ENCODE measurements around the gene COL24A1.

Gene COL24A1

DNA sequence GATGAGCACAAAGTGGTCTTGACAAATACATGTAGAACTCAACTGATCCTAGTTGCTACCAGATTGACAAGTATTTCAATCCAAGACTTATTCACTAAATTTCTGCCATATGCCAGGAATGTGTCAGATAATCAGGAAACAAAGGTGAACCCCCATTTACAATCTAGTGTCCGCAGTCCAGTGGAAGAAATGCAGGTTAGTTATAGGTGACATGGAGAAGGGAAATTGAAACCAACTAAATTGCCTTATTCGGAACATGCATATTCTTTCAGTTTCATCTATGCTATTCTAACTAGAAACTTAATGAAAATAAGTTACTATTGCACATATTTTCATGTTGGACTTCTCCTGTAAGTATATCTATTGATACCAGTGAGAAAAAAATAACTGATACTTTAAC is 209.4 kb downstream of the COL24A1 start:
- in situ Hi-C loops (cut with HindIII; ENCODE audit: low pct_ligation_motif_present, low pct_unique_long_range_greater_than_20kb, low sequenced_read_pairs), result no loop called here
- DNase-seq, result no peak

DNA sequence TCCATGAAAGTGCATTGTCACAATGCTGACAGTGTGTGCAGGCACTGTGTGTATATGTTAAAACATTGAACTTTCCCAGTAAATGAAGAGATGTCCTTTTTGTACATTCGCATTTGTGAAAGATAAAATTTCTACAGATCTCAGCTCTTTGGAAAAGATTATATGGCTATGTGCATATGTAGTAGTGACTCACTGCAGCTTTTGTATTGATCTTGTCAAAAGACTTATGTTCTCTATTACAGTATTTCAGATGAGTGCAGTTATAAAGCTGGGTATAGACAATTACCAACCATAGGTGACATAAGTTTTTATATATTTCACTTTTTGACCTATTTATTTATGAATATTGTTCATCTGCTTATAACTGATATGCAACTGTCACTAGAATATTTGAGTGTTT is 212.6 kb downstream of the COL24A1 start:
- no peak for DNase-seq
- in situ Hi-C loops (cut with HindIII; ENCODE audit: low pct_ligation_motif_present, low pct_unique_long_range_greater_than_20kb, low sequenced_read_pairs), result no loop called here

DNA sequence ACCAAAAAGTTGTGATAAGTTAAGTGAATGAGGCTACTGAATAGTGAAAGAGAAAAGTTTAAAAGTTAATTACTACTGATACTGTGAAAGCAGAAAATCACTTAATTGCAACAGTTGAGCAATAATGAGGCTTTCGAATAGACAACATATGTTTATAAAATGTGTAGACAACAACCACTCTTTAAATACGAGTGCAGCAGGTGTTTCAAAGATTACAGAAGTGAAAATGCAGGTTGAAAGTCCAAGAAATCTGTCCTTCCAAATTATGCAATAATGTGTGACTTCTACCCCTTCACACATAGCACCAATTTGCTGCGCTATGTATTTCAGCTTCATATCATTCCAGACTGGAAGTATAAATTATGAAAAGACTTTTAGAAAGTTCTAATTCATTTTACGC is 213.0 kb downstream of the COL24A1 start:
- in situ Hi-C loops (cut with HindIII; ENCODE audit: low pct_ligation_motif_present, low pct_unique_long_range_greater_than_20kb, low sequenced_read_pairs), result no loop called here
- DNase-seq, result no peak

DNA sequence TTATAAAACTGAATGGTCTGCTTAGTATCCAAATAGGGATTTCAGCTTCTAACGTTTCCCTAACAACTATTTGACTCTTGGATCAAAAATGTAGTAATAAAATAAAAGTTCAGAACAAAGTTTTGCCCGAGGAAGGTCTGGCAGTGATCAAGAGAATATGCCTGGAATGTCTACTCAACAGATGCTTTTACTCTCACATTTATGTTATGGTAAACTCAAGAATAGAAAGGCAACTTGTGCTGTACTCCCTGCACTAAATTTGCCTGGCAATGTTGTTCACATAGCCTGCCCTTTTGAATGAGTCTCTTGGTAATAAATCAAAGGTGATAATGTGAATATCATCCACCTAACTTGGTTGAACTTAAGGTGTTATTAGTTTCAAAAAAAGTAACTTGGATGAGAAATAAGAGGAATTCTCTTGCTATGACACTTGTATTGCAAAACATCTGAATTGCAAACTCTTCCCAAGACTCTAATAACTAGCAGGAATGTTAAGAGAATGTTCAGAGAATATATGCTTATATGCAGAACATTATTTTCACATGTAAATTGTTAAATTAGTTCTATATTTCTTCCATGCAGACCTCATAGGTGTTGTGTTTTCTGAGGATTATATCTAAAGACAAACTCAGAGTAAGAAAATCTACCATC is 215.8 kb downstream of the COL24A1 start:
- in situ Hi-C loops (cut with HindIII; ENCODE audit: low pct_ligation_motif_present, low pct_unique_long_range_greater_than_20kb, low sequenced_read_pairs), result no loop called here
- no peak for DNase-seq

DNA sequence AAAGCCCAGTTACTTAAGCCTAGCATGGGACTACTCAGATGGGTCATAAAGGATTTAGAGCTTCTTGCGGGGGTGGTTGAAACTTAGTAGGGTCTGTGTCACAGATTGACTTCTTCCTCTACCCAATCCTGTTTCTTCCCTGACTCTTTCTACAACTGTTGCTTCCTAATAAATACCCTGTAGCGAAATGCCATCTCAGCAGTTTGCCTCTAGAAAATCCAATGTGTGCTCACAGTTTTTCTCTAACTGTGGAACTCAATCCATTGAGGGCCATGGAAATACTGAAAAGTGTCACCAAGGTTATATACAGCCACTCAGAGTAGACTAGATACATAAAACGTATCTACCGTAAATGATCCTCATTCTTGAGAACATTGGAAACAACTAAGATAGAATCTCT is 217.7 kb downstream of the COL24A1 start:
- in situ Hi-C loops (cut with HindIII; ENCODE audit: low pct_ligation_motif_present, low pct_unique_long_range_greater_than_20kb, low sequenced_read_pairs), result no loop called here

DNA sequence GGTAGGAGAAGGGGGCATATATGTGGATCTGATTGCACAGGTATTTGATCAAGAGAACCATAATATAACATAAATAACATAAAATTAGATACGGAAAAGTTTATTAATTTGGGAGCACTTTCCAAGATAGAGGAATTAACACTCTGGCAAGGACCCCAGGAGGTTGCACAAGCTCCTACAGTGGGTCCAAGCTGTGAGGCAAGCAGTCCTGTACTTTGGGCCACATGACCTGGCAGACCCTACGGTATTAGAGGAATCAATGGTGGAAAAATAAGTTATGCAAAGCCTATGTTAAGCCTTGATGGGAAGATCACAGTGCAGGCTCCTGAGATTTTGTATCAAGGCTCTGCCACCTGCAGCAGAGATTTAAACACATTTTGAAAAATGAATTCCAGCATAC is 220.1 kb downstream of the COL24A1 start:
- no peak for DNase-seq
- in situ Hi-C loops (cut with HindIII; ENCODE audit: low pct_ligation_motif_present, low pct_unique_long_range_greater_than_20kb, low sequenced_read_pairs), result no loop called here

More for the DNA sequence above, 217.7 kb downstream of the COL24A1 start:
- no peak for DNase-seq

DNA sequence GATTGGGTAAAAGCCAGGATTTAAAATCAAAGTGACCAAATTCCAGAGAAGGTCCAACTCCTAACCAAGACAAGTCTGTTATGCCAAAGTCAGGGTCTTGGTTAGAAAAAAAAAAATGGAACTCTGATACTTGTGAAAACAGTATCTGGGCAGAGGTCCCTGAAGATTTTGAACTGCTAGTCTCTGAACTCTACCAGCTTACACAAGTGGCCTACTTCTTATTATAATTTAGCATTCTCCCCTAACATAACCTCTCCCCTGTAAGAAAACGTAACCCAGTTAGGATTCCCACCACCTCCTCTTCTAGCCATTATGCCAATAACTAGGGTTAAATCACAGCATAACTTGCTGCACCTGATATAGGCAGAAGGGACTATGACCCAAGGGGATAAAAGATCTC is 220.5 kb downstream of the COL24A1 start:
- DNase-seq, result no peak
- in situ Hi-C loops (cut with HindIII; ENCODE audit: low pct_ligation_motif_present, low pct_unique_long_range_greater_than_20kb, low sequenced_read_pairs), result no loop called here

DNA sequence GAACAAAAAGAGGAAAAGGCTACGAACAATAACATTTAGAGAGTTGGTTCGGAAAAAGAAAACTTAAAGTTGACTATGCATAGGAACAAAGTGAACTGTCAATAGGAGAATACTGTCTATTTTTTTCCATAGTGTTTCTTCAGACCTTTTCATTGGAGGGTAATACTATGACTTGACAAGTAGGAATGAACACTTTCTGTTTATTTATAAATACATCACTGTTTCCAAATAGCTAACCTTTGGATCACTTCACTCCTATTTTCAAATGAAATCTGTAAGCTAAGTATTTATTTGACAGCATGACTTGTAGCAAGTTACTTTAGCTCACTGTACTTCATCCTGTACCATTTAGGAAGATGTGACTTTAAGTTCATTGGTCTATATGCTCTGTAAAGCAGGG is 221.3 kb downstream of the COL24A1 start:
- DNase-seq, result no peak
- in situ Hi-C loops (cut with HindIII; ENCODE audit: low pct_ligation_motif_present, low pct_unique_long_range_greater_than_20kb, low sequenced_read_pairs), result no loop called here

DNA sequence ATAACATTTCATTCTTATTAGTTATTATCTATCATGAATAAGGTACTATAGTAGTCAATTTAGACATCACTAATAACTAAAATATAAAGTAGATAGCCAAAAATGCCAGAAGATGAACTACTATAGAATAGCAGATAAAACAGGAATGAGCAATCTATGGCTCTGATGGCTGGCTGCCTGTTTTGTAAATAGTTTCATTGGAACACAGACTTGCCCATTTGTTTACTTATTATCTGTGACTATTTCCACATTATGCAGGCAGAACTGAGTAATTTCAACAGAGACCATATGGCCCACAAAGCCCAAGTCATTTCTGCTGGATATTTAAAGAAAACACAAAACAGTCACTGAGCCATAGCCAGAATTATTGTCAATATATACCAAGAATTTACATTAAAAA is 222.1 kb downstream of the COL24A1 start:
- no peak for DNase-seq
- in situ Hi-C loops (cut with HindIII; ENCODE audit: low pct_ligation_motif_present, low pct_unique_long_range_greater_than_20kb, low sequenced_read_pairs), result no loop called here

DNA sequence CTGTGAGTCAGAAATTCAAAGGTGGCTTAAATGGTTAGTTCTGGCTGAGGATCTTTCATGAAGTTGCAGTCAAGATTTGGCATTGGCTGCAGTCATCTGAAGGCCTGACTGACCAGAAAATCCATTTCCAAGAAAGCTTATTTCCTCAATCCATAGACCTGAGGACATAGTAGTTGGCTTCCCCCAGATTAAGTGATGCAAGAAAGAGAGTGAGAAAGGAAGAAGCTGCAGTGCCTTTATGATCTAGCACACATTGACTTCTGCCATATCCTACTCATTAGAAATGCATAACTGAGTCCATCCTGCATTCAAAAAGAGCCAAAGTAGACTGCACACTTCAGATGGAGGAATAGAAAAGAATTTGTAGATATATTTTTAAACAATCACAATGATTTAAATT is 222.6 kb downstream of the COL24A1 start:
- in situ Hi-C loops (cut with HindIII; ENCODE audit: low pct_ligation_motif_present, low pct_unique_long_range_greater_than_20kb, low sequenced_read_pairs), result no loop called here
- DNase-seq, result no peak

DNA sequence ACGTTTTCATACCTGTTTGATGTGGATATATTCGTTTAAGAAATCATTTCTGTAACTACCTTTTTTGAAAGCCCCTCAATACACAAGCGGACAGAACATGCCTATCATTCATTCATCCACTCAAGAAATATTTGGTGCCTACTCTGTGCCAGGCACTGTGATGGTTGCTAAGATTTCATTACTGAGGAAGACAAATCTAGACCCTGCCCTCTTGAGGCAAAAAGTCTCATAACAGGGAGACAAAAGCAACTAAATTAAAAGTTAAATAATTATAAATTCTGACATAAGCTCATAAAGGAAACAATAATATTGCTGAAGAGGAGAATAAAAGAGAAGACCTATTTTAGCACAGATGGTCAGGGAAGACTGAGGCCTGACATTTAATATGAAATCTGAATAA is 244.8 kb downstream of the COL24A1 start:
- in situ Hi-C loops (cut with HindIII; ENCODE audit: low pct_ligation_motif_present, low pct_unique_long_range_greater_than_20kb, low sequenced_read_pairs), result no loop called here
- DNase-seq, result peak; percentile 18

DNA sequence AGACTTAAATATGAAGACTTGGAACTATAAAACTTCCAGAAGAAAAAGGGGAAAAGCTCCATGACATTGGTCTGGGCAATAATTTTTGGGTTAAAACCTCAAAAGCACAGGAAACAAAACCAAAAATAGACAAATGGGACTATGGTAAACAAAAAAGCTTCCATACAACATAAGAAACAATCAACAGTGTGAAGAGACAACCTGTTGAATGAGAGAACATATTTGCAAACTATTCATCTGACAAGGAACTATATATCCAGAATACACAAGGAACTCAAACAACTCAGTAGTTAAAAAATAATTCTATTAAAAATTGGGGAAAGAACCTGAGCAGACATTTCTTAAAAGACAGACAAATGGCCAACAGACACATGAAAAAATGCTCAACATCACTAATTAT is 255.7 kb downstream of the COL24A1 start:
- no peak for DNase-seq
- in situ Hi-C loops (cut with HindIII; ENCODE audit: low pct_ligation_motif_present, low pct_unique_long_range_greater_than_20kb, low sequenced_read_pairs), result no loop called here

DNA sequence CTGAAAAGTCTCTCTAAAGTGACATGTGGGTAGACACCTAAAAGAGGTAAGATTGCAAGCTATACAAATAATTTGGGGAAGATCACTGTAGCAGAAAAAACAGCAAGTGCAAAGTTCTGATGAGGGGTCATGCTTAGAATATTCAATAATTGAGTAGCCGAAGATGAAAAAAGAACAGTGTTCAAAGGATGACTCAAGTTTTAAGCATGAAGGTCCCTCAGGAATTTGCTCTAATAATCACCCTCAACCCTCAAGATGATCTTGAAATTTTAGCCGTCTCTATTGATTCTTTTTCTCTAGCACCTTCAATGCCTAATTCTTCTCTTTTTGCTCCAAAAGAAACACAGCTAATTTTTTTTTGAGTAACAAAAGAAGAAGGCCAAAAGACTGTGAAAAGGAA is 257.7 kb downstream of the COL24A1 start:
- peak; percentile 8 for DNase-seq
- in situ Hi-C loops (cut with HindIII; ENCODE audit: low pct_ligation_motif_present, low pct_unique_long_range_greater_than_20kb, low sequenced_read_pairs), result no loop called here

DNA sequence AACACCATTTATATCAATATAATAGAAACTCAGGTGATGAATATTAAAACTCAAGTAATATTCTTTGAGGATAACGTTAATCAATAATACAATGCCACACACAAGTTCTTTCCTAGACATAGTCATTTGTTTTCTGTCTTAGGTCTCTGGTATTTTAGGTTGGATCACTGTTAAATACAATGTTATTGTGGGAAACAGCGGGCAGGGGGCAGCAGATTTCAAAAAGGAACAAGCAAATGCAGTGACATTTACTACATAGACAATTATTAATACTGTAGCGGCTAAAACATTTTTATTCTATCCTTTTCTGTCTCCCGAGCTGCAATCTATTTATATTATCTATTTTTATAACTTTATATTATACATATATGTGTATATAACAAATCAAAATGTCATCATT is 261.9 kb downstream of the COL24A1 start:
- in situ Hi-C loops (cut with HindIII; ENCODE audit: low pct_ligation_motif_present, low pct_unique_long_range_greater_than_20kb, low sequenced_read_pairs), result no loop called here
- DNase-seq, result peak; percentile 48

DNA sequence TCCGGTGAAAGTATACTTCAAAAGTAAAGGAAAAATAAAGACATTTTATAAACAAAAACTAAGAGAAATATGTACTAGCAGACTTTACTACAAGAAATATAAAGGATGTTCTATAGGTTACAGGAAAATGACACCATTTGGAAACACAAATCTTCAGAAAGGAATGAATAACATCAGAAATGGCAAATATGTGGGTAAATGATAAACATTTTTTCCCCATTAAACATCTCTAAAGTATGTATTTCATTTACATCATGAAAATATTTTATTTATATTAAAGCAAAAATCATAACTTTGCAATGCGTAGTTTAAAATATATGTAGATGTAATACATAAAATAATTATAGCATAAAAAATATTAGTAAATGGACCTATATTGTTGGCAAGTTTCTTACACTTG is 264.2 kb downstream of the COL24A1 start:
- in situ Hi-C loops (cut with HindIII; ENCODE audit: low pct_ligation_motif_present, low pct_unique_long_range_greater_than_20kb, low sequenced_read_pairs), result no loop called here

DNA sequence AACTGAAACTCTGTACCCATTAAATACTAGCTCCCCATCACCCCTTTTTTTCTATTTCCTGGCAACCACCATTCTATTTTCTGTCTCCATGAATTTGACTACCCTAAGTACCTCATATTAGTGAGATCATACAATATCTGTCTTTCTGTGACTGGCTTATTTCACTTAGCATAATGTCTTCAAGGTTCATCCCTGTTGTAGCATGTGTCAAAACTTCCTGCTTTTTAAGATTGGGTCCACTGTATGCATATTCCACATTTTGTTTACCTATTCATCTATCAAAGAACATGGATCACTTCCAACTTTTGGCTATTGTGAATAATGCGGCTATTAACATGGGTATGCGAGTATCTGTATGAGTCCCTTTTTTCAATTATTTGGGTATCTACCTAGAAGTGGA is 266.7 kb downstream of the COL24A1 start:
- in situ Hi-C loops (cut with HindIII; ENCODE audit: low pct_ligation_motif_present, low pct_unique_long_range_greater_than_20kb, low sequenced_read_pairs), result no loop called here
- no peak for DNase-seq

More for the DNA sequence above, 264.2 kb downstream of the COL24A1 start:
- no peak for DNase-seq

DNA sequence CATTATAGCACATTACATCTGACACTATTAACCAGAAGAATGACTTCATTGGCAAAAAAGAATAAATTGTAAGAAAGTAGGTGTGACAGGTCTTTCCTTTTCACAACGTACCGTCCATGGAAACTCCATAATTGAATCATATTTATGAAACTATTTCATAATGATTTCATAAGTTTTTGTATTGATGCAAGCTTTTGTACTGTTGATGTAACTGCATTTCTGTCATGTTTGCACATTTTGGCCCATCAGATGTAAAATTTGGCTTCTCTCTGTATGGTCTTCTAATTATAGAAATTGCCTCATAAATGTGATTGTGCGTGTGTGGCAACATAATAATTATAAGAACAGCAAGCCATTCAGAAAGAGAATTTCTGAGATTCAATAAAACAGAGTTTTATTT is 267.7 kb downstream of the COL24A1 start:
- no peak for DNase-seq
- in situ Hi-C loops (cut with HindIII; ENCODE audit: low pct_ligation_motif_present, low pct_unique_long_range_greater_than_20kb, low sequenced_read_pairs), result no loop called here

DNA sequence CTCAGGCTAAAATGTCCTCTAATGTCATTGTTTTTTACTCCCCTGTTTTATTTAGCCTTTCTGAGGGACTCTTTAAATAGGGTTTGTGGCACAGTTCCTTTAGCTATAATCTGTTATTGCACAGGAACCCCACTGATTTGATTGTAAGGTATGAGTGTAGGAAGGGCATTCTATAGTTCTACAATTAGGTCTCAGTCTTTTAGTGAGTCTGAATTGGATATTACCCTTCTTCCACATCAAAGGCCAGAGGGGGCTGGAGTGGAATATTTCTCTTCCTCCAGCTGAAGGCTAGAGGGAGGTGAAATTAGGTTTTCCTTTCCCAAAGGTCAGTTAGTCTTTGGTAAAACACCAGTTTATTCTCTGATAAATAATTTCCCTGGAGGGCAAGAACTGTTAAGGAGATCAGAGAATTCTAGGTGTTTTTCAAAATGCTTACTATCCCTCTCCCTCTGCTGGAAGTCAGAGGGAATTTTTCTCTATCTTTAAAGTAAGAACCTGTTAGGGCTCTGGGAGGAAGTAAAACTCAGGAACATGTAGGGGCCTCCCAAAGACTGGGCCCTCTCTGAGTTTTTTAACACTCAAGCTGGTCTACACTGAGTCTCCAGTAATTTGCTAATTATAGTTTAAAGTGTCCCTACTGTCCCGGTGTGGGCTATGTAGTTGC is 272.1 kb downstream of the COL24A1 start:
- no peak for DNase-seq
- in situ Hi-C loops (cut with HindIII; ENCODE audit: low pct_ligation_motif_present, low pct_unique_long_range_greater_than_20kb, low sequenced_read_pairs), result no loop called here

DNA sequence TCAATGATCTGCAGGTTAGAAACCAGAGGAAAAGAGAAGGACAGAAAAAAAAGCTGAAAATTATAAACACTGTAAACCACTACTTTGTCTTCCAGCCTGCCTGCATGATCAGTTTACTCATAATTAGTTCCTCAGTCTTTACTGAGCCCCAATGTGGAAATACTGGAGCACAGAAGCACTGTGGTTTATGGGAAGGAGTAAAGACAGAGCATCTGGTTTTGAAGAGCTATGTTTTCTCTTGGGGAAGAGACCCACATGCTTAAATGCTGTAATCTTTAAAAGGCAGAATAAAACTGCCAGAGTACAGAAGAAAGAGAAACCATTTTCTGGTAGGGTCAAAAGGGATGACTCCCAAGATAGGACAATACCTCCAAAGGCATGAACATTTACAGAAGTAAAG is 289.4 kb downstream of the COL24A1 start:
- in situ Hi-C loops (cut with HindIII; ENCODE audit: low pct_ligation_motif_present, low pct_unique_long_range_greater_than_20kb, low sequenced_read_pairs), result no loop called here

DNA sequence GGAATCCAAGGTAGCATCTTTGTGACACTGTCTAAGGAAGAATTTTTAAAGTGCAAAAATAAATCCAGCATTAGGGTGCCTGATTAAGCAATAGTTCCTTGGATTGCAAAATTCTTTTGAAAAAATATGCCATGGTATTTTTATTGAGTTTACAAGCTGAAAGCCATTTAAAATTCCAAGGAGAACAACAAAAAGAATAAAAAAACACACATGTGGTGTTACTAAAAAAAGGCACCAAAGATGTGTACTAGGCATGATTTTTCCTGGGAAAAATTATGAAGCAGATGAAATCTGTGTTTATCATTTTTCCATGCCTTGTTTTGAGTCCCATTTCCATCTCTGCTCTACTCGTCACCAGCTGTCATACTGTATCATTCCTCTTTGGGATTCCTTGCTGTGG is 291.4 kb downstream of the COL24A1 start:
- in situ Hi-C loops (cut with HindIII; ENCODE audit: low pct_ligation_motif_present, low pct_unique_long_range_greater_than_20kb, low sequenced_read_pairs), result no loop called here
- no peak for DNase-seq

More for the DNA sequence above, 289.4 kb downstream of the COL24A1 start:
- DNase-seq, result no peak

All from ACHN (cell line).